Duodenal mucosa (tissue), 2 donors: ENCODE results near the gene ZSCAN30.
"Not testable (repeated sequence)": the region's sequence is repeated elsewhere in the genome, so short reads cannot be mapped to it uniquely, and the experiment has no call there.

Source experiments
- H3K27ac ChIP-seq: one replicate; pipeline ENCODE4 v1.7.0; 2013; ENCODE audit warnings: low read depth, low read length
- H3K27me3 ChIP-seq, 2 donors: one replicate each; pipeline ENCODE4 v1.7.0; 2013; ENCODE audit warnings: low read length in 2 of 2, control low read depth in 1 of 2; ENCODE audit not compliant: insufficient read depth in 2 of 2, control insufficient read depth in 1 of 2
- H3K36me3 ChIP-seq, 2 donors: one replicate each; pipeline ENCODE4 v1.7.0; 2013; ENCODE audit warnings: low read length in 2 of 2, control low read depth in 1 of 2; ENCODE audit not compliant: insufficient read depth in 2 of 2, control insufficient read depth in 1 of 2
- H3K4me1 ChIP-seq, 2 donors: one replicate each; pipeline ENCODE4 v1.7.0; 2013; ENCODE audit warnings: low read length in 2 of 2, control low read depth in 1 of 2; ENCODE audit not compliant: insufficient read depth in 2 of 2, control insufficient read depth in 1 of 2
- H3K4me3 ChIP-seq, 2 donors: one replicate each; pipeline ENCODE4 v1.7.0; 2013; ENCODE audit warnings: low read length in 2 of 2, low read depth in 1 of 2
- H3K9ac ChIP-seq, 2 donors: one replicate each; pipeline ENCODE4 v1.7.0; 2013; ENCODE audit warnings: low read length in 2 of 2, low read depth in 1 of 2
- H3K9me3 ChIP-seq, 2 donors: one replicate each; pipeline ENCODE4 v1.7.0; 2013; ENCODE audit warnings: low read length in 2 of 2, control low read depth in 1 of 2; ENCODE audit not compliant: control insufficient read depth in 1 of 2

Gene ZSCAN30

GRCh38 chr18:35215026-35215425 lies 75.0 kb downstream of the ZSCAN30 start:
- Histone ChIP-seq H3K4me1 (no peaks in the 10 kb centered on the region), H3K9me3 (no peaks in the 10 kb centered on the region), H3K27me3 (no peaks in the 10 kb centered on the region), H3K36me3 (no peaks in the 10 kb centered on the region), H3K9ac (no peak overlapping the region), H3K4me3 (no peak overlapping the region), H3K27ac (no peak overlapping the region)

- H3K27me3 ChIP-seq, H3K4me3 ChIP-seq, H3K36me3 ChIP-seq, H3K9ac ChIP-seq, H3K4me1 ChIP-seq, H3K27ac ChIP-seq, H3K9me3 ChIP-seq: not testable (repeated sequence)
Observed at GRCh38 chr18:35205746-35206458, 84.1 kb downstream of the ZSCAN30 start.

GRCh38 chr18:35205199-35205712 lies 84.8 kb downstream of the ZSCAN30 start:
- Histone ChIP-seq H3K9me3 (peaks cover 0 to 5% of the 10 kb centered on the region in 2 donors), H3K27ac (no peak overlapping the region), H3K4me3 (no peak overlapping the region), H3K27me3 (no peaks in the 10 kb centered on the region), H3K36me3 (no peaks in the 10 kb centered on the region), H3K9ac (no peak overlapping the region), H3K4me1 (no peaks in the 10 kb centered on the region)

GRCh38 chr18:35203067-35203466 lies 87.0 kb downstream of the ZSCAN30 start:
- H3K27ac ChIP-seq: no peak overlapping the region
- H3K4me1 ChIP-seq: no peaks in the 10 kb centered on the region
- H3K36me3 ChIP-seq: no peaks in the 10 kb centered on the region
- H3K4me3 ChIP-seq: no peak overlapping the region
- no peaks in the 10 kb centered on the region for H3K27me3 ChIP-seq
- H3K9me3 ChIP-seq: peaks cover 0 to 5% of the 10 kb centered on the region in 2 donors
- no peak overlapping the region for H3K9ac ChIP-seq

- Histone ChIP-seq H3K9me3 (peaks cover 0 to 5% of the 10 kb centered on the region in 2 donors), H3K4me1 (no peaks in the 10 kb centered on the region), H3K27ac (no peak overlapping the region), H3K4me3 (no peak overlapping the region), H3K9ac (no peak overlapping the region), H3K36me3 (no peaks in the 10 kb centered on the region), H3K27me3 (no peaks in the 10 kb centered on the region)
Observed at GRCh38 chr18:35201256-35201931, 88.6 kb downstream of the ZSCAN30 start.
